Measurements from ENCODE around the gene POLA2. TPM values are rescaled to one million over a fixed set of nuclear protein-coding genes. Genes with fewer than 3 reads are reported as not detected.

Gene POLA2
- total RNA-seq, 1 donor from 2014 or later: 27.4 TPM

DNA sequence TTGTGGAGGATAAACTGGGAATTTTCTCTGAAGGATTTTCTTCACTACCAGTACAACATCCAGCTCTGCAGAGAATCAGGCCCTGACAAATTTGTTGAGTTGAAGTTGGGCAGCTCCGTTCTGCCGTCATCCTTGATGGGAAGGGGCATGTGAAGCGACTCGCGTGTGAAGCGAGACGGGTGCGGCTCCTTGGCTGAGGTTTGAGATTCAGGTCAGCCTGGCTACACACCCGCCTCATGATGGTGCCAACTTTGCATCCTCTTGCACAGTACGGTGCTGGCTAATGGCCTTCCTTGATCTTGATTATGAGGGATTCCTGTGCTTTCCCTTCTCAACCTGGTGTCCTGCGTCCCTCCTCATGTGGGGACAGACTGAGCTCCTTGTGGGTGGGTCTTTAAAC, 33.2 kb downstream of the POLA2 start:
- no peaks in the 10 kb centered on the region for H3K27me3 Mint-ChIP-seq
- no peaks in the 10 kb centered on the region for H3K9me3 Mint-ChIP-seq (ENCODE audit: low read depth)
- no peak for DNase-seq (ENCODE audit: low spot score, unreplicated experiment)
- TF ChIP-seq, protein P1, sequence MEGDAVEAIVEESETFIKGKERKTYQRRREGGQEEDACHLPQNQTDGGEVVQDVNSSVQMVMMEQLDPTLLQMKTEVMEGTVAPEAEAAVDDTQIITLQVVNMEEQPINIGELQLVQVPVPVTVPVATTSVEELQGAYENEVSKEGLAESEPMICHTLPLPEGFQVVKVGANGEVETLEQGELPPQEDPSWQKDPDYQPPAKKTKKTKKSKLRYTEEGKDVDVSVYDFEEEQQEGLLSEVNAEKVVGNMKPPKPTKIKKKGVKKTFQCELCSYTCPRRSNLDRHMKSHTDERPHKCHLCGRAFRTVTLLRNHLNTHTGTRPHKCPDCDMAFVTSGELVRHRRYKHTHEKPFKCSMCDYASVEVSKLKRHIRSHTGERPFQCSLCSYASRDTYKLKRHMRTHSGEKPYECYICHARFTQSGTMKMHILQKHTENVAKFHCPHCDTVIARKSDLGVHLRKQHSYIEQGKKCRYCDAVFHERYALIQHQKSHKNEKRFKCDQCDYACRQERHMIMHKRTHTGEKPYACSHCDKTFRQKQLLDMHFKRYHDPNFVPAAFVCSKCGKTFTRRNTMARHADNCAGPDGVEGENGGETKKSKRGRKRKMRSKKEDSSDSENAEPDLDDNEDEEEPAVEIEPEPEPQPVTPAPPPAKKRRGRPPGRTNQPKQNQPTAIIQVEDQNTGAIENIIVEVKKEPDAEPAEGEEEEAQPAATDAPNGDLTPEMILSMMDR (IDR thresholded peaks at IDR 0.05; ENCODE audit: unreplicated experiment): no peak
- peaks cover 17% of the 10 kb centered on the region for H3K36me3 Mint-ChIP-seq (ENCODE audit: insufficient read depth)
- H3K4me1 Mint-ChIP-seq (ENCODE audit: low read depth): peaks cover 2% of the 10 kb centered on the region
- no peak overlapping the region for H3K4me3 Mint-ChIP-seq (ENCODE audit: low read depth)
- no peak overlapping the region for H3K27ac Mint-ChIP-seq

DNA sequence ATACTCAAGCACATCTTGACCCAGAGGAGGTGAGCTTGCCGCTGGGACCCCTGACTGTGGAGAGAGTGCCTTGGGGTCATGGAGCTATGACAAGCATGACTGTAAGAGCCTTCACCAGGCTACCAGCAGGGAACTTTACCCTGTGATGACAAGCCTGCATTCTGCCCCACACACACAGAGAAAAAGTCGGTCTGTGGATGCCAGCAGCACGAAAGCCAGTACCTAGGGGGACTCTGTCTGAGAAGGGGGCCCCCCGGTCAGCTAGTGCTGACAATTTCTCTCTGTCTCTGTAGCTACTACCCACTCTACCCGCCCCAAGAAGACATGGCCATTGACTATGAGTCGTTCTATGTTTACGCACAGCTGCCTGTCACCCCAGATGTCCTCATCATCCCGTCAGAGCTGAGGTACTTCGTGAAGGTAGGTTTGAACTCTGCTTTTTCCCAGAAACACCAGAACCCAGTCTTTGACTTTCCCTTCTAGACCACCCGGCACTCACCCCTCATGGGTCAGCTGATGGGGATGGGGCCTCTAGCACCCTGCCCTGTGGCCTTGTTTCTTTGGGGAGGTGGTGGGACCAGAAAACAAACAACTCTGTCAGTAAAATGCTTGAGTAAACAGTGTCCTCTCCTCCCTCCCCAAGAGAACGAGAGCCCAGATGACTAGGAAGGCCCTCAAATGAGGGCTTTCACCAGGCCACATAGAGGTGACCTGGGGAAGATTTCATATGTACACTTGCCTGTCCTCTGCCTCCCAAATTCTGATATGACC, 34.0 kb downstream of the POLA2 start:
- no peak overlapping the region for H3K4me3 Mint-ChIP-seq (ENCODE audit: low read depth)
- H3K27ac Mint-ChIP-seq: no peak overlapping the region
- peaks cover 2% of the 10 kb centered on the region for H3K4me1 Mint-ChIP-seq (ENCODE audit: low read depth)
- H3K27me3 Mint-ChIP-seq: no peaks in the 10 kb centered on the region
- DNase-seq (ENCODE audit: low spot score, unreplicated experiment): no peak
- H3K36me3 Mint-ChIP-seq (ENCODE audit: insufficient read depth): peaks cover 14% of the 10 kb centered on the region
- TF ChIP-seq, protein P1 (IDR thresholded peaks at IDR 0.05; ENCODE audit: unreplicated experiment): no peak
- H3K9me3 Mint-ChIP-seq (ENCODE audit: low read depth): no peaks in the 10 kb centered on the region

DNA sequence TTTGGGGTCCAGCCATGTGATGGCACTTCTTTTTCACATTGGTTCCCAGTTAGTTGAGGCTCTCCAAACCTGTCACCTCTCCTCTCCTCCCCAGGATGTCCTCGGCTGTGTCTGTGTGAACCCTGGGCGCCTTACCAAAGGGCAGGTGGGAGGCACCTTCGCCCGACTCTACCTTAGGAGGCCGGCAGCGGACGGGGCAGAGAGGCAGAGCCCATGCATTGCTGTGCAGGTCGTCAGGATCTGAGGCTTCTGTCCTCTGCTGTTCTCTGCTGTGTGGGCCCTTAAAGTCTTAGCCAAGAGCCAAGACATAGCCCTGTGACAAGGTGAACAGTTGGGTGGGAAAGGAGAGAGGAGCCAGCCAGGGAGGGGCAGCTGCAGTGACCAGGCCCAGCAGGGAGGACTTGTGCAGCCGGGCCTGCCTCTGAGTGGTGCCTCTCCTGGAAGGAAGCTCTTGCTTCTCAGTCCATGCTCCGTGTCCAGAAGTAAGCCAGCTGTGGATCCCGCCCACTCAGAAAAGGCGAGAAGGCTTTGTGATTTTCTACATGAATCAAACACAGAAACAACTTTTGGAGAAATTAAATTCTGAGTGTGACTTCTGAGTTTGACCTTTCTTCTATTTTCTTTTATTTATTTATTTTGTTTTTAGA, 35.4 kb downstream of the POLA2 start:
- Mint-ChIP-seq H3K9me3 (ENCODE audit: low read depth) (no peaks in the 10 kb centered on the region), H3K27me3 (no peaks in the 10 kb centered on the region)

DNA sequence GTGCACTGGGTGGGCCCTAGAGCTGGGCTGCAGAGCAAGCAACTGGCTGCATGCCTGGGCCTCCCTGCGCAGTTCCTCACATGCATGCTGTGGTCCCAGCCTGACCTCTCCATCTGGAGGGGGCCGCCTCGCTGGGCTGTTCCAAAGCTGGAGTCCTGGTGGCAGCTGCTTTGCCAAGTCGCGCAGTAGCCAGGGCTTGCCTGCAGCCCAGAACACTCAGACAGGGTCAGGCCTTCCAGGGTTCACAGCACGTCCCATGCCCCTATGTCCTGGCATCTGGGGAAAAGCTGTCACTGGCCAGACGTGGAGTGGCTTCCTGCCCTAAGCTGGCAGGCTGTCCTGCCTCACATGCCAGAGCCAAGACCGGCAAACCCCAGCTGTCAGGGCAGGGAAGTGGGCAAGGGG, 36.4 kb downstream of the POLA2 start:
- DNase-seq (ENCODE audit: low spot score, unreplicated experiment): no peak
- Mint-ChIP-seq H3K4me1 (ENCODE audit: low read depth) (peaks cover 15% of the 10 kb centered on the region), H3K4me3 (ENCODE audit: low read depth) (no peak overlapping the region), H3K27me3 (no peaks in the 10 kb centered on the region), H3K27ac (no peak overlapping the region), H3K9me3 (ENCODE audit: low read depth) (no peaks in the 10 kb centered on the region), H3K36me3 (ENCODE audit: insufficient read depth) (peaks cover 12% of the 10 kb centered on the region)
- TF ChIP-seq, protein P1 (IDR thresholded peaks at IDR 0.05; ENCODE audit: unreplicated experiment): no peak

More for the DNA sequence above, 35.4 kb downstream of the POLA2 start:
- TF ChIP-seq, protein P1 (IDR thresholded peaks at IDR 0.05; ENCODE audit: unreplicated experiment): no peak
- no peak overlapping the region for H3K4me3 Mint-ChIP-seq (ENCODE audit: low read depth)
- peaks cover 12% of the 10 kb centered on the region for H3K36me3 Mint-ChIP-seq (ENCODE audit: insufficient read depth)
- no peak for DNase-seq (ENCODE audit: low spot score, unreplicated experiment)
- H3K27ac Mint-ChIP-seq: peak overlapping the region; percentile 67
- peaks cover 9% of the 10 kb centered on the region for H3K4me1 Mint-ChIP-seq (ENCODE audit: low read depth)

DNA sequence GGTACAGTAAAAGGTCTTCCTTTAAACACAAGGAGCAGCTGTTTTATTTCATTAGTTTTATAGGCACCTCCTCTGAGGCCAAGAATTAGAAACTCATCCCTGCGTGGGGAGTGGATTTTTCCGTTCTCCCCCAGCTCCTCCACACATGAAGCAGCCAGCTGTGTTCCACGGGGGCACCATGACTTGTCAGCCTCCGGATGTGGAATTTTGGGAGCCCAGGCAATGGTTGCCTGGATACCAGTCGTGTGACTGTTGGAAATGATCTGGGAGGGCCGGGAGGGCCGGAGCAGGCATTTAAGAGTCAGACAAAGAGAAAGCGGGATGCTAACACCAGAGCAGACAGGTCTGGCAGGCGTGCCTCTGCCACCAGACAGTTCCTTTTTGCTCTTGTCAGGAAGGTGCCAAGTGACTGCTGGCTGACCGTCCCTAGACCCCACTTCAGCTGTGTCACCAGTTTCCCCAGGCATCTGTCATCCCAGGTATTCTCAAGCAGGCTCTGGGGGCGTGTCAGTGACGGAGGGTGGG, 37.0 kb downstream of the POLA2 start:
- no peak overlapping the region for H3K27ac Mint-ChIP-seq

More for the DNA sequence above, 37.0 kb downstream of the POLA2 start:
- TF ChIP-seq, protein P1 (IDR thresholded peaks at IDR 0.05; ENCODE audit: unreplicated experiment): no peak
- no peak for DNase-seq (ENCODE audit: low spot score, unreplicated experiment)
- Mint-ChIP-seq H3K27me3 (no peaks in the 10 kb centered on the region), H3K36me3 (ENCODE audit: insufficient read depth) (peaks cover 12% of the 10 kb centered on the region), H3K4me3 (ENCODE audit: low read depth) (no peak overlapping the region), H3K9me3 (ENCODE audit: low read depth) (no peaks in the 10 kb centered on the region), H3K4me1 (ENCODE audit: low read depth) (peaks cover 15% of the 10 kb centered on the region)

Data from progenitor cell of endocrine pancreas (in vitro differentiated cells).